ENCODE data around the gene FBRSL1.

FBRSL1 gene

GRCh38 chr12:132513458-132514135 is 23.6 kb downstream of the FBRSL1 start:
- DNase-seq = no peak

- no peak for DNase-seq
Measured at GRCh38 chr12:132514216-132514820, 24.4 kb downstream of the FBRSL1 start.

- DNase-seq = peak; percentile 43
Measured at GRCh38 chr12:132514838-132515237, 24.9 kb downstream of the FBRSL1 start.

GRCh38 chr12:132516095-132517012 is 26.4 kb downstream of the FBRSL1 start:
- peak; percentile 63 for DNase-seq

- no peak for DNase-seq
Measured at GRCh38 chr12:132517013-132517739, 27.2 kb downstream of the FBRSL1 start.

GRCh38 chr12:132517740-132518100 is 27.8 kb downstream of the FBRSL1 start:
- DNase-seq = no peak

- no peak for DNase-seq
Measured at GRCh38 chr12:132518354-132518992, 28.5 kb downstream of the FBRSL1 start.

GRCh38 chr12:132520421-132521199 is 30.7 kb downstream of the FBRSL1 start:
- DNase-seq = no peak

GRCh38 chr12:132521200-132521580 is 31.2 kb downstream of the FBRSL1 start:
- no peak for DNase-seq

- DNase-seq = no peak
Measured at GRCh38 chr12:132521712-132522292, 31.9 kb downstream of the FBRSL1 start.

GRCh38 chr12:132522592-132523380 is 32.8 kb downstream of the FBRSL1 start:
- no peak for DNase-seq

- DNase-seq = peak; percentile 58
Measured at GRCh38 chr12:132523576-132524331, 33.8 kb downstream of the FBRSL1 start.

- DNase-seq = no peak
Measured at GRCh38 chr12:132524405-132524804, 34.5 kb downstream of the FBRSL1 start.

GRCh38 chr12:132525011-132525832 is 35.3 kb downstream of the FBRSL1 start:
- no peak for DNase-seq

- DNase-seq = no peak
Measured at GRCh38 chr12:132525833-132526455, 36.0 kb downstream of the FBRSL1 start.

GRCh38 chr12:132527186-132527882 is 37.4 kb downstream of the FBRSL1 start:
- DNase-seq = no peak

- DNase-seq = no peak
Measured at GRCh38 chr12:132527883-132528264, 37.9 kb downstream of the FBRSL1 start.
